HG02870 (cell line): ENCODE results near the gene ADPRH.
"Not testable (repeated sequence)": the region's sequence is repeated elsewhere in the genome, so short reads cannot be mapped to it uniquely, and the experiment has no call there.

Experiments
- ATAC-seq: cut with Tn5 transposase; IDR thresholded peaks from one replicate; pipeline ENCODE4 v1.9.1; 2021; ENCODE audit warnings: mild to moderate bottlenecking, moderate library complexity; ENCODE audit not compliant: unreplicated experiment

ADPRH gene

GRCh38 chr3:119579366-119580066 is at the start of gene ADPRH:
Gene ADPRH, plus strand, starts transcription at chr3:119579492. Its CDS starts 2,678 bp downstream, at chr3:119582170.
- ATAC-seq, result peak; percentile 61

- no peak for ATAC-seq
Measured at GRCh38 chr3:119529883-119530282, 49.4 kb upstream of the ADPRH start.

- ATAC-seq, result no peak
Measured at GRCh38 chr3:119530456-119530855, 48.8 kb upstream of the ADPRH start.

- ATAC-seq, result no peak
Measured at GRCh38 chr3:119531151-119531550, 48.1 kb upstream of the ADPRH start.

GRCh38 chr3:119534296-119534695 is 45.0 kb upstream of the ADPRH start:
- ATAC-seq, result no peak

GRCh38 chr3:119536757-119537156 is 42.5 kb upstream of the ADPRH start:
- no peak for ATAC-seq

- ATAC-seq, result peak; percentile 37
Measured at GRCh38 chr3:119538772-119539171, 40.5 kb upstream of the ADPRH start.

GRCh38 chr3:119541547-119541946 is 37.7 kb upstream of the ADPRH start:
- ATAC-seq, result peak; percentile 41

GRCh38 chr3:119542168-119542767 is 37.0 kb upstream of the ADPRH start:
- no peak for ATAC-seq

GRCh38 chr3:119543147-119543546 is 36.1 kb upstream of the ADPRH start:
- no peak for ATAC-seq

GRCh38 chr3:119547227-119547626 is 32.1 kb upstream of the ADPRH start:
- ATAC-seq, result no peak

- ATAC-seq, result no peak
Measured at GRCh38 chr3:119548341-119548740, 31.0 kb upstream of the ADPRH start.

- peak; percentile 39 for ATAC-seq
Measured at GRCh38 chr3:119550192-119550910, 28.9 kb upstream of the ADPRH start.

GRCh38 chr3:119551598-119551997 is 27.7 kb upstream of the ADPRH start:
- ATAC-seq, result no peak

- ATAC-seq, result not testable (repeated sequence)
Measured at GRCh38 chr3:119552928-119553327, 26.4 kb upstream of the ADPRH start.

- ATAC-seq, result no peak
Measured at GRCh38 chr3:119553823-119554415, 25.4 kb upstream of the ADPRH start.

GRCh38 chr3:119555309-119555735 is 24.0 kb upstream of the ADPRH start:
- no peak for ATAC-seq

GRCh38 chr3:119555929-119556328 is 23.4 kb upstream of the ADPRH start:
- no peak for ATAC-seq

- no peak for ATAC-seq
Measured at GRCh38 chr3:119557192-119557876, 22.0 kb upstream of the ADPRH start.

GRCh38 chr3:119557877-119558269 is 21.4 kb upstream of the ADPRH start:
- ATAC-seq, result no peak
